Prostate gland (tissue), 2 donors: Measurements from ENCODE around the gene FOXL2. TPM values are rescaled to one million over a fixed set of nuclear protein-coding genes. Genes with fewer than 3 reads are reported as not detected.

Experiments
- DNase-seq: peaks from one replicate; pipeline ENCODE4 v3.0.0-alpha.2; 2019; ENCODE audit warnings: low spot score
- H3K27ac ChIP-seq, 2 donors: fragments of 200-600 bp; sonication (generic); 2 replicates each; pipeline ENCODE4 v1.5.1; 2017 to 2019
- H3K27me3 ChIP-seq: fragments of 200-600 bp; sonication (generic); replicated peaks from 2 replicates; pipeline ENCODE4 v1.5.1; 2019; ENCODE audit not compliant: insufficient read depth
- H3K36me3 ChIP-seq, 2 donors: fragments of 200-600 bp; sonication (generic); 1 replicate in 1 of 2; 2 replicates in 1 of 2; pipeline versions ENCODE4 v1.5.1 to v1.8.1; 2017 to 2019
- H3K4me1 ChIP-seq: fragments of 200-600 bp; sonication (generic); replicated peaks from 2 replicates; pipeline ENCODE4 v1.5.1; 2019
- H3K4me3 ChIP-seq, 2 donors: fragments of 200-600 bp; sonication (generic); 2 replicates each; pipeline ENCODE4 v1.5.1; 2017 to 2019
- H3K9me3 ChIP-seq: fragments of 200-600 bp; sonication (generic); 2 replicates; pipeline ENCODE4 v1.5.1; 2017
- POLR2A ChIP-seq: fragments of 450-650 bp; IDR thresholded peaks from one replicate; pipeline ENCODE4 v1.6.1; 2016; ENCODE audit warnings: antibody characterized with exemption, mild to moderate bottlenecking
- POLR2AphosphoS5 ChIP-seq: sonication (generic); formaldehyde crosslinking; IDR thresholded peaks from one replicate; pipeline ENCODE4 v1.6.1; 2017; ENCODE audit warnings: antibody characterized with exemption
- WGBS: methylation state at CpG from one replicate; pipeline ENCODE4 v1.1.5; 2018; 5-methylcytosine and 5-hydroxymethylcytosine counted together
- intact Hi-C: fragments of 100-400 bp; cut with DNase I; formaldehyde crosslinking; loops from one replicate; pipeline ENCODE4 v1.14.2; 2022
- total RNA-seq, 2 donors: library from RNA; depleted of rRNA; stranded (reverse); fragments of >200 nt; gene quantifications; one replicate each; pipeline ENCODE4 v1.1.0, GENCODE V29; 2016
- TF ChIP-seq, protein P1 (sequence below), 4 experiments: fragments of 200-600 bp in 2 of 4; fragments of 450-650 bp in 2 of 4; sonication (generic) in 2 of 4; IDR thresholded peaks; 1 replicate in 3 of 4; 2 replicates in 1 of 4; pipeline ENCODE4 v1.5.1; 2016 to 2019; ENCODE audit warnings: antibody characterized with exemption in 4 of 4, mild to moderate bottlenecking in 2 of 4, moderate library complexity in 2 of 4

Gene FOXL2
- total RNA-seq, 2 donors from 2014 or later: 0.68 TPM; not detected in 1

DNA sequence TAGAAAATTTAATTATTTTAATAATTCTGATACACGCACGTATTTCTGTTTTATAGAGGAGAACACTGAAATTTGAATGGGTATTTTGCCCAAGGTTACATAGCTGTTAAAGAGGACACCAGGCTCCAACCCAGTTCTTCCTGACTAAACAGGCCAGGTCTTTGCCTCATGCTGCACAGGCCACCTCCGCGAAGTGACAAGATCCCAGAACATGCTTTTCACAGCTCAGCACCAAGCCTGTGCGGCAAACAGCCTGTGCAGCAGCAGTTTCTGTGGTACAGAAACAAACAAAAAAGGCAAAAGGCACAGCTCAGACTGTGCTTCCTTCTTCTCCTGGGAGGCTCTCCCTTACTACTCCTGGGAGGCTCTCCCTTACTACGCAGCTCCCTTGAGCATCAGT lies 6.5 kb downstream of the FOXL2 start:
- intact Hi-C loops: no loop called here
- no peak for DNase-seq
- no peak overlapping the region for H3K27ac ChIP-seq
- peaks cover 75% of the 10 kb centered on the region for H3K27me3 ChIP-seq
- H3K9me3 ChIP-seq: no peaks in the 10 kb centered on the region
- TF ChIP-seq, protein P1, sequence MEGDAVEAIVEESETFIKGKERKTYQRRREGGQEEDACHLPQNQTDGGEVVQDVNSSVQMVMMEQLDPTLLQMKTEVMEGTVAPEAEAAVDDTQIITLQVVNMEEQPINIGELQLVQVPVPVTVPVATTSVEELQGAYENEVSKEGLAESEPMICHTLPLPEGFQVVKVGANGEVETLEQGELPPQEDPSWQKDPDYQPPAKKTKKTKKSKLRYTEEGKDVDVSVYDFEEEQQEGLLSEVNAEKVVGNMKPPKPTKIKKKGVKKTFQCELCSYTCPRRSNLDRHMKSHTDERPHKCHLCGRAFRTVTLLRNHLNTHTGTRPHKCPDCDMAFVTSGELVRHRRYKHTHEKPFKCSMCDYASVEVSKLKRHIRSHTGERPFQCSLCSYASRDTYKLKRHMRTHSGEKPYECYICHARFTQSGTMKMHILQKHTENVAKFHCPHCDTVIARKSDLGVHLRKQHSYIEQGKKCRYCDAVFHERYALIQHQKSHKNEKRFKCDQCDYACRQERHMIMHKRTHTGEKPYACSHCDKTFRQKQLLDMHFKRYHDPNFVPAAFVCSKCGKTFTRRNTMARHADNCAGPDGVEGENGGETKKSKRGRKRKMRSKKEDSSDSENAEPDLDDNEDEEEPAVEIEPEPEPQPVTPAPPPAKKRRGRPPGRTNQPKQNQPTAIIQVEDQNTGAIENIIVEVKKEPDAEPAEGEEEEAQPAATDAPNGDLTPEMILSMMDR (IDR thresholded peaks at IDR 0.05): no peak
- TF ChIP-seq POLR2A: no peak
- TF ChIP-seq POLR2AphosphoS5: no peak
- H3K36me3 ChIP-seq: no peaks in the 10 kb centered on the region
- WGBS: 69% methylated on average over 6 of the region's 6 CpGs
- H3K4me1 ChIP-seq: peaks cover 13% of the 10 kb centered on the region
- H3K4me3 ChIP-seq: no peak overlapping the region

DNA sequence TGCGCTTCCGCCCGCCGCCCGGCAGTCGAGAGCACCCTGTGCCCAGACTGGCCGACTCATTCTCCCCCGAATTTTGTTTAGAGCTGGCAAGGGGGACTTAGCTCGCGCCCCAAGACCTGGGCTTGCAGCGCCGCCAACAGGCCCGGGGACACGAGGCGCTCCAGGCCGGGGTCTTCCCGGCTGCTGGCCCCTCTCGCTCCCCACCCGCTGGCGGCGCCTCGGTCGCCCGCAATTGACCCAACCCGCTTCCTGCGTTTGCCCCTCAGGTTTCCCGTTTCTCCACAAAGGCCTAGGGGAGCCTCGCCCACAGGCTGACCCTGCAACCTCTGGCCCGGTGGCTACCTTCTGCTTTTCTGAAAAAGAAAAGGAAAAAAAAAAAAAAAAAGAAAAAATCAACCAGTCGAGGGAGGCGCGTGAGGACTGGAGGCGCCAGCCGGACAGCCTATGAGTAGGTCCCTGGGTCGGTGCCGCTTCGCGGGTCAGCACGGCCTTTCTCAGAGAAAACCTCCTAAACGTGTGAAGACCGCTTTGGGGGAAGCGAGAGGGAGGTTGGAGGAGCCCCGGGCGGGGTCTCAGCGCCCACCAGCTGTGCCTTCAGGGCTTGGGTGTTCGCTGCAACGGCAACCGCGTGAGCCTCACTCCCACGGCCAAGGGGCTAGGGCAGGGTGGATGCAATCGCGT lies 7.2 kb downstream of the FOXL2 start:
- WGBS: 7% methylated on average over 52 of the region's 52 CpGs
- H3K27me3 ChIP-seq: peaks cover 69% of the 10 kb centered on the region
- no peak for DNase-seq
- H3K9me3 ChIP-seq: no peaks in the 10 kb centered on the region
- no peaks in the 10 kb centered on the region for H3K36me3 ChIP-seq
- no peak for TF ChIP-seq POLR2AphosphoS5
- TF ChIP-seq POLR2A: no peak
- TF ChIP-seq, protein P1 (IDR thresholded peaks at IDR 0.05): no peak
- no peak overlapping the region for H3K4me3 ChIP-seq
- H3K27ac ChIP-seq: no peak overlapping the region
- peaks cover 13% of the 10 kb centered on the region for H3K4me1 ChIP-seq
- intact Hi-C loops: loop anchor here (5.0 kb wide), 1 partner anchor 388 kb away; no protein-coding TSS in a partner anchor

DNA sequence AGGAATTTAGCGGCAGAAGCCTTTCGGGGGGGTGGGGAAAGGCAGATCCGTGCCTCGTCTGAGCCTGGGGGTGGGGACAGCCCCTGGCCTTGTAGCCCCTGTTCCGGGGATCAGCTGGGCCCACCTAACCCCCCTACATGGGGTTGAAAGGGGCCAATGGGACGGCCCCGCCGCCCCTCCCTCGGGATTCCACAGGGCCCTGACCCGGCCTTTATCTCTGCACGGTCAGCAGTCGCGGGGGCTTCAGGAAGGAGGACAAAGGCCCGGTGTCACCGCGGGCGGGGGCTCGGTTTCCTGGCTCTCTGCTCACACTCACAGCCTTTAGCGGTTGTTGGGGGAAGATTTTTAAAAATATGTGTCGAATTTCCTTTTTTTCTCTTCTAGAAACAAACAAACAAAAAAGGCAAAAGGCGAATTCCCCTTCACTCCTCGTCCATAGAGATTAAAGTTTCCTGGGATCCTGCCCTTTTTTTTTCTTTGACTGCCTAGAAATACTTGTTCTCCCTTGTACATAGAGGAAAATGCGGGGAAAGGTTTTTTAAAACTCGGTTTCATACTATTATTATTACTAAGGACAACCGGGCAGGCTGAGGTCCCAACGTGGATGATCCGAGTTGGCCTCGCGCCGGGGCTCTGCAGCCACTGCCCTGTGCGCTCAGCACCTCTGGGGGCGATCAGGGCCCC lies 7.9 kb downstream of the FOXL2 start:
- H3K4me3 ChIP-seq: no peak overlapping the region
- intact Hi-C loops: loop anchor here (5.0 kb wide), 1 partner anchor 388 kb away; no protein-coding TSS in a partner anchor
- TF ChIP-seq POLR2AphosphoS5 (no peak), POLR2A (no peak)
- TF ChIP-seq, protein P1 (IDR thresholded peaks at IDR 0.05): no peak
- no peak for DNase-seq
- H3K27ac ChIP-seq: no peak overlapping the region
- H3K9me3 ChIP-seq: no peaks in the 10 kb centered on the region
- no peaks in the 10 kb centered on the region for H3K36me3 ChIP-seq
- WGBS: 7% methylated on average over 32 of the region's 32 CpGs
- H3K4me1 ChIP-seq: peaks cover 13% of the 10 kb centered on the region
- peaks cover 62% of the 10 kb centered on the region for H3K27me3 ChIP-seq

DNA sequence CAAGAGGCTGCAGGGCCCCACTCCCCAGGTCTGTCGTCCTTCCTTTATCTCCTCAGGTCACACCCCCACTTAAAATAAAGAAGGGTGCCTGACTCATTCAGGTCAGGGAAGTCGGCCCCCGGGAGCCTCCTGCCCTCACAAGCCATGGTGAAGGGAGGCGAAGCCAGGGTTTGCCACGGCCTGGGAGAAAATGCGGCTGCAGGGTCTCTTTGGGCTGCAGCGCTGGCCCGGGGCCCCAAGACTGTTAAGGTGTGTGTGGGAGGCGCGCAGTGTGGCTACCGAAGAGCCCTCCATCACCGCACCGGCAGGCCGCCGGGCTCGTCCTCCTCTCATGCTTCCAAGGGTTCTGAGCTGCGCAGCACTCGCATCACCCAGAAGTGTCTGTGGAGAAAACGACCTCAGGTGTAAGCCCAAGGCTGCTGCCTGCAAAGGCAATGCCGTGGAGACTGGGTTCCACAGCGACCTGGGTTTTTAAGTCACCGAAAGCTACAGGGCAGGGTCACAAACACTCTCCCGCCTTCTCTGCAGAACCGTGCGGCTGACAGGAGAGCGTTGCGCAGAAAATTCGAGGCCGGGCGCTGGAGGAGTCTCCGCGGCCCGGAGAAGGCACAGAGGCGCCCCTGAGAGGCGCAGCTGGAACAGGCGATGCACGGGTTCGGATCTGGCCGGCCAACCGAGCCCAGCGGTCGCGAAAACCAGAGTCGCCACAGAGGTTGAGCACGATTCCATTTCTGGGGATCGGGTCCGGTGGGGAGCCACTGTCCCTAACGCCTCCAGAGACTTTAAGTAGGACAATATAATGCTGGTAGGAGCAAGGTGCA lies 8.7 kb downstream of the FOXL2 start:
- WGBS: 11% methylated on average over 48 of the region's 48 CpGs
- Histone ChIP-seq H3K4me3 (no peak overlapping the region), H3K36me3 (no peaks in the 10 kb centered on the region), H3K4me1 (peaks cover 13% of the 10 kb centered on the region), H3K27ac (no peak overlapping the region), H3K9me3 (no peaks in the 10 kb centered on the region), H3K27me3 (peaks cover 55% of the 10 kb centered on the region)
- intact Hi-C loops: loop anchor here (5.0 kb wide), 1 partner anchor 389 kb away; no protein-coding TSS in a partner anchor
- DNase-seq: no peak
- TF ChIP-seq POLR2AphosphoS5 (no peak), POLR2A (no peak)
- TF ChIP-seq, protein P1 (IDR thresholded peaks at IDR 0.05): no peak
